CD14-positive monocyte (primary cell): ENCODE results near the gene LRRC8E. TPM values are rescaled to one million over a fixed set of nuclear protein-coding genes. Genes with fewer than 3 reads are reported as not detected.
A peak's percentile ranks its signal among the peaks of the same experiment; 100 is the strongest.

Experiments used
- DNase-seq, 3 donors: peaks; one replicate each; pipeline ENCODE4 v3.0.0-alpha.2; 2011 to 2022
- H2AFZ ChIP-seq: 2 replicates; pipeline ENCODE4 v1.6.0; 2012; ENCODE audit warnings: mild to moderate bottlenecking, low read depth, low read length, inconsistent platforms; ENCODE audit not compliant: insufficient read depth, poor library complexity, severe bottlenecking
- H3K27ac ChIP-seq, 2 donors: 1 replicate in 1 of 2; 2 replicates in 1 of 2; pipeline ENCODE4 v1.5.1; 2012 to 2013; ENCODE audit warnings: low read length in 2 of 2, control low read depth in 1 of 2, inconsistent platforms in 1 of 2, low read depth in 1 of 2, mild to moderate bottlenecking in 1 of 2
- H3K27me3 ChIP-seq, 2 donors: one replicate each; pipeline versions ENCODE4 v1.6.0 to v1.6.1; 2011 to 2013; ENCODE audit warnings: low read length in 2 of 2; ENCODE audit not compliant: control insufficient read depth in 2 of 2, insufficient read depth in 2 of 2
- H3K36me3 ChIP-seq, 2 donors: replicated peaks in 1 of 2; 1 replicate in 1 of 2; 2 replicates in 1 of 2; pipeline versions ENCODE4 v1.5.1 to v1.6.1; 2012 to 2013; ENCODE audit warnings: low read length in 2 of 2, control low read depth in 1 of 2, inconsistent platforms in 1 of 2, mild to moderate bottlenecking in 1 of 2; ENCODE audit not compliant: insufficient read depth in 2 of 2, control insufficient read depth in 1 of 2
- H3K4me1 ChIP-seq, 2 donors: 1 replicate in 1 of 2; 2 replicates in 1 of 2; pipeline versions ENCODE4 v1.5.1 to v1.6.1; 2012 to 2013; ENCODE audit warnings: low read length in 2 of 2, control low read depth in 1 of 2, inconsistent platforms in 1 of 2, mild to moderate bottlenecking in 1 of 2, moderate library complexity in 1 of 2; ENCODE audit not compliant: insufficient read depth in 2 of 2, control insufficient read depth in 1 of 2
- H3K4me2 ChIP-seq: replicated peaks from 2 replicates; pipeline ENCODE3; 2012; ENCODE audit warnings: low read length, moderate library complexity, mild to moderate bottlenecking; ENCODE audit not compliant: poor library complexity, severe bottlenecking; ENCODE audit errors: extremely low read depth
- H3K4me3 ChIP-seq, 3 experiments: fragments of 200-600 bp in 1 of 3; sonication (generic) in 1 of 3; replicated peaks in 1 of 3; 1 replicate in 2 of 3; 2 replicates in 1 of 3; pipeline ENCODE4 v1.5.1; 2011 to 2013; ENCODE audit warnings: low read length in 3 of 3, mild to moderate bottlenecking in 3 of 3, control low read depth in 2 of 3, low read depth in 2 of 3, inconsistent platforms in 1 of 3, moderate library complexity in 1 of 3
- H3K79me2 ChIP-seq: 2 replicates; pipeline ENCODE4 v1.6.0; 2012; ENCODE audit warnings: mild to moderate bottlenecking, control low read depth, inconsistent platforms, low read length, moderate library complexity; ENCODE audit not compliant: insufficient read depth
- H3K9ac ChIP-seq: 2 replicates; pipeline ENCODE4 v1.6.0; 2017; ENCODE audit warnings: low read length, mild to moderate bottlenecking; ENCODE audit not compliant: insufficient read depth, poor library complexity, severe bottlenecking
- H3K9me3 ChIP-seq, 2 donors: replicated peaks in 1 of 2; 1 replicate in 1 of 2; 2 replicates in 1 of 2; pipeline versions ENCODE4 v1.5.1 to v1.6.1; 2012 to 2013; ENCODE audit warnings: low read length in 2 of 2, control low read depth in 1 of 2; ENCODE audit not compliant: control insufficient read depth in 1 of 2, insufficient read depth in 1 of 2
- H4K20me1 ChIP-seq: 2 replicates; pipeline ENCODE4 v1.6.0; 2012; ENCODE audit warnings: mild to moderate bottlenecking, low read length, control low read depth, moderate library complexity; ENCODE audit not compliant: insufficient read depth
- H3K27ac Mint-ChIP-seq, 7 donors: one replicate each; pipeline ENCODE4 v1.8.0; 2020; ENCODE audit warnings: mild to moderate bottlenecking in 7 of 7, mixed read lengths in 7 of 7, moderate library complexity in 6 of 7, inconsistent platforms in 2 of 7
- H3K27me3 Mint-ChIP-seq, 3 donors: one replicate each; pipeline ENCODE4 v1.8.0; 2021 to 2022; ENCODE audit warnings: low read depth in 3 of 3, mild to moderate bottlenecking in 3 of 3, mixed read lengths in 3 of 3, moderate library complexity in 3 of 3, inconsistent platforms in 1 of 3
- H3K36me3 Mint-ChIP-seq, 2 donors: one replicate each; pipeline ENCODE4 v1.8.0; 2020; ENCODE audit warnings: mixed read lengths in 2 of 2, inconsistent platforms in 1 of 2, mild to moderate bottlenecking in 1 of 2
- H3K4me1 Mint-ChIP-seq: one replicate; pipeline ENCODE4 v1.8.0; 2020; ENCODE audit warnings: mild to moderate bottlenecking, mixed read lengths
- H3K4me3 Mint-ChIP-seq, 2 donors: one replicate each; pipeline ENCODE4 v1.8.0; 2020; ENCODE audit warnings: mild to moderate bottlenecking in 2 of 2, mixed read lengths in 2 of 2, moderate library complexity in 1 of 2
- H3K9me3 Mint-ChIP-seq, 7 donors: one replicate each; pipeline ENCODE4 v1.8.0; 2020 to 2022; ENCODE audit warnings: mixed read lengths in 7 of 7, mild to moderate bottlenecking in 6 of 7, moderate library complexity in 6 of 7, inconsistent platforms in 2 of 7
- CTCF ChIP-seq: fragments of 200-600 bp; IDR thresholded peaks from one replicate; pipeline ENCODE4 v1.8.0; 2022; ENCODE audit warnings: antibody characterized with exemption, mild to moderate bottlenecking
- WGBS: methylation state at CpG from one replicate; pipeline ENCODE4 v1.1.5; 2013; ENCODE audit warnings: missing lambda C conversion rate; ENCODE audit not compliant: insufficient coverage; 5-methylcytosine and 5-hydroxymethylcytosine counted together
- intact Hi-C, 2 donors: fragments of 100-400 bp; cut with micrococcal nuclease; formaldehyde crosslinking; loops; one replicate each; pipeline versions ENCODE4 v1.15.0 to v1.15.1; 2023
- polyA plus RNA-seq, 3 donors: library from polyadenylated mRNA; depleted of rRNA in 1 of 3; unstranded in 2 of 3; stranded (reverse) in 1 of 3; fragments of 300-500 nt in 2 of 3; fragments of >200 nt in 1 of 3; fragmentation: Illumina TruSeq in 2 of 3; gene quantifications; 1 replicate in 2 of 3; 2 replicates in 1 of 3; pipeline ENCODE4 v1.2.3, GENCODE V29; 2012 to 2021

Gene LRRC8E
- polyA plus RNA-seq, 3 donors, result not detected

- Histone ChIP-seq H3K4me1 (peaks cover 4 to 8% of the 10 kb centered on the region in 2 donors), H3K27me3 (no peaks in the 10 kb centered on the region), H3K9ac (no peak overlapping the region), H3K36me3 (no peaks in the 10 kb centered on the region), H3K27ac (no peak overlapping the region), H3K4me3 (no peak overlapping the region), H3K4me2 (no peak overlapping the region), H3K79me2 (no peaks in the 10 kb centered on the region), H3K9me3 (no peaks in the 10 kb centered on the region), H2AFZ (no peak overlapping the region), H4K20me1 (no peaks in the 10 kb centered on the region)
- TF ChIP-seq CTCF, result peak; percentile 98
- Mint-ChIP-seq H3K4me3 (no peak overlapping the region), H3K36me3 (peaks cover 0 to 7% of the 10 kb centered on the region in 2 donors), H3K27me3 (peaks cover 0 to 8% (median 4%) of the 10 kb centered on the region in 3 donors), H3K4me1 (peaks cover 4% of the 10 kb centered on the region), H3K27ac (peak overlapping the region in 2 of 7 donors; percentile 30 to 46), H3K9me3 (no peaks in the 10 kb centered on the region)
- WGBS, result 33% methylated on average over 44 of the region's 45 CpGs
- intact Hi-C loops, result no loop called here
- peak; percentile 29 to 53 (median 41) for DNase-seq
Measured at GRCh38 chr19:7852851-7853769, 35.2 kb upstream of the LRRC8E start.

GRCh38 chr19:7853770-7854128 lies 34.6 kb upstream of the LRRC8E start:
- no peak for TF ChIP-seq CTCF
- intact Hi-C loops, result no loop called here
- no peak overlapping the region for H3K9ac ChIP-seq
- H3K27me3 ChIP-seq, result no peaks in the 10 kb centered on the region
- H3K36me3 ChIP-seq, result no peaks in the 10 kb centered on the region
- Mint-ChIP-seq H3K9me3 (no peaks in the 10 kb centered on the region), H3K4me3 (no peak overlapping the region), H3K36me3 (peaks cover 2 to 8% of the 10 kb centered on the region in 2 donors), H3K27ac (no peak overlapping the region), H3K4me1 (peaks cover 4% of the 10 kb centered on the region), H3K27me3 (peaks cover 0 to 8% (median 4%) of the 10 kb centered on the region in 3 donors)
- 92% methylated on average over 9 of the region's 12 CpGs for WGBS
- DNase-seq, result no peak
- no peaks in the 10 kb centered on the region for H3K9me3 ChIP-seq
- H3K4me3 ChIP-seq, result no peak overlapping the region
- H3K79me2 ChIP-seq, result no peaks in the 10 kb centered on the region
- no peak overlapping the region for H2AFZ ChIP-seq
- H4K20me1 ChIP-seq, result no peaks in the 10 kb centered on the region
- H3K27ac ChIP-seq, result no peak overlapping the region
- no peak overlapping the region for H3K4me2 ChIP-seq
- H3K4me1 ChIP-seq, result peaks cover 4 to 8% of the 10 kb centered on the region in 2 donors
